Activated CD8-positive, alpha-beta memory T cell treated with anti-CD3 and anti-CD28 coated beads for 4 hours (primary cell): ENCODE data around the gene FGD6.
"Not testable (repeated sequence)": the region's sequence is repeated elsewhere in the genome, so short reads cannot be mapped to it uniquely, and the experiment has no call there.

Experiments
- DNase-seq, 2 donors: peaks; one replicate each; pipeline ENCODE4 v3.0.0-alpha.2; 2020; ENCODE audit warnings: low read depth in 2 of 2

FGD6 gene

DNA sequence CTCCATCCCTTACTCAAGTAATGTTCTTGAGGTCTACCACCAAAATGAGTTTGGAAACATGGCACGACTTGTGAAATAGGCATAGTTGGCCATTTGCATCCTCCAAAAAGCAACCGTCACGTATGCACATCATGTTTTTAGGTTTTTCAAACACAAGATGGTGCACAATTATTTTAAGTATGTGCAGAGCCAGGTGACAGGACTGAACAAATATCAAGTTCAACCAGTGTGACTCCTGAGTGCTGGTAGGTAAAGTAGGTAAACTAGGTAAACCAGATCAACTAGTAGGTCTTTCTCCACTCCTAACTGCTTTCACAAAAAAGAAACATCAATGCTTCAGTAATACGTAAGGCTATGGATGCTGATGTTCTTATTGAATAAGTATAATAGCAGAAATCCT, 39.1 kb downstream of the FGD6 start:
- DNase-seq: no peak

DNA sequence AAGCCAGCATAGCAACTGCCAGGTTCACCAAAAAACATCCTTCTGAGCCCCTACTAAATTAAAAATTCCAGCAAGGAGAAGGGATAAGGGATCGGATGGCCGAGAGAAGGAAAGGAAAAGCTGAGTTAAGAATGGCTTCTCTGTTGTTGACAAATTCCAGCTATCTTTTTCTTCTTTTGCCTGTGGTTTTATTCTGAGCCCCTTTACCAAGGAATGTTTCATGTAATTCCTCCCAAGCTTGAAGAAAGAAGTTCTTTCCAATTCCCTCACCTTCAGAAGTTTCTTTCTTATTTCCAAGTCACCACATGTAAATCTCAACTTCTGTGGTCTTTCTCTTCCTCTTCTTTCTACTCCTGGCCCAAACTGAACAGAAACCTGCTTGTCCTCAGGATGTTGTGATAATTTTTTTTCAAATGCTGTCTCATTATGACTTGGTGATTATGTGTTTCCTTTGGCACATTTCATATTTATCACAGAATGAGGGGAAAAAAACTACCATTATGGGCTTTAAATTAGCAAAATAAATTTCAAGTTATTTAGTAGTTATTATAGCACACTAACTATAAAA, 40.0 kb downstream of the FGD6 start:
- DNase-seq: no peak

DNA sequence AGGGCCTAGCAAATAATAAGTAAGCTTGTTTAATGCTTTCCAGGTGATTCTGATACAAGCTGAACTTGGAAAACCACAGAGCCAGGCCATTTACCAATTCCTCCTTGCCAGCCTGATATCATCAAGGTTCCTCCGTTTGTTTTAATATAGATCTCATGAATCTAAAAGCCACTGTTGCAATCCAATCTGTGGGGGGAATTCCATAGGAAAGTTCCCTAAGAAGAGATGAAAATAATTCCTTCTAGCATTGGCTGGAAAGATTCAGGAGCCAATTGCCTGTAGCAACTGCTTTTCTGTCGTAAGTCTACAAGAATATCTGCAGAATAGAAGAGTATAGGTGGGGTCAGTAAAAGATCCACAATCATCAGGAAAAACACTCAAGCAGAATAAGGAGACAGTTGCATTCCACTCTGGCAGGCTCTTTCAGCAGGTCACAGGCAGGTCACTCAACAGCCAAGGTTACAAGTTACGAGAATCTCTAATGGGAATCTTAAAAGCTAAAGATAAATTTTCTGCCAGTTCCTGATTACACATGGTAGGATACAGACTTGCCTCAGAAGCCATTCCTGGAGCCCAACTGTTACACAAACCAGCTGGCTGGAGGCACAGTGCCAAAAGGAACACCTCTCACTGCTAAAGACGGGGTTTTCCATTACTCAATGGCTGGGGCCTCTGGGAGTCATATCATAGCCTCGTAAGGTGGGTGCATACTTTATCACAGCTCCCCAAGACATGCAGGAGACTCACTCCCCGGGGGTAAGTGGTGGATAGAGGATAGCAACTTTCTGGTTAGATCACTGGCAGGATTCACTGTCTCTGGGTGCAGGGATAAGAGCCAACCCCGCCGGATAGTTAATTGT, 43.6 kb downstream of the FGD6 start:
- DNase-seq: no peak

DNA sequence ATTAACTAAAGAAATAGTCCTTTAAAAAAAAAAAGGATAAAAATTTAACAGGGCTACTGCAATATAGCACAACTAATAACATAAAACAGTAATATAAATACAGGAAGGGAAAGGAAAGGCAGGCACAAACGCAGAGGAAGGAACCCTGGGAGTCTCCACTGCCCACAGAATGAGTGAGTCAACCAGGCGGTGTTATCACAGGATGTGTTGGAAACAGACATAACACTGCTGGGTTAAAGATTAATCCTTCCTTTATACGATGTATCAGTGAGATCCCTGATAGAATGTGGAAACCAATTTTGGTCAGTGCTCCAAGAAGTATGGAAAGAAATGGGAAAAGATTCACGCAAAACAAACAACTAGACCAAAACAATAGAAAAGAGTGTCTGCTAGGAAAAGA, 47.9 kb downstream of the FGD6 start:
- no peak for DNase-seq

DNA sequence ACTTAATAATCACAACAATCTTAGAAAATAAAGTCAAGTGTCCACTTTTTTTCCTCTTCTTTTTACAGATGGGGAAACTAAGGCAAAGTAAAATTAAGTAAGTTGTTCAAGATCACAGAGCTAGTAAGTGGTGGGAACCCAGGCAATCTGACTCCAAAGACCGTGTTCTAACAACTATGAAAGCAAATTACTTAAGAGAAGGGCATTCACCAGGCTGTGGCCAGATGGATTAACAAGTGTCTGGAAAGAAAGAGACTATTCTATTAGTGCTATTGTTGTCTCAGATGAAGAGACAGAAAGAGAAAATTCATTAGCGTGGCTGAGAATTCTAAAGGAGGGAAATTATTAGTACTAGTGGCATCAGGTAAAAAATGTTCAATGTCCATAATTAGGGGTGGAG, 48.5 kb downstream of the FGD6 start:
- no peak for DNase-seq

DNA sequence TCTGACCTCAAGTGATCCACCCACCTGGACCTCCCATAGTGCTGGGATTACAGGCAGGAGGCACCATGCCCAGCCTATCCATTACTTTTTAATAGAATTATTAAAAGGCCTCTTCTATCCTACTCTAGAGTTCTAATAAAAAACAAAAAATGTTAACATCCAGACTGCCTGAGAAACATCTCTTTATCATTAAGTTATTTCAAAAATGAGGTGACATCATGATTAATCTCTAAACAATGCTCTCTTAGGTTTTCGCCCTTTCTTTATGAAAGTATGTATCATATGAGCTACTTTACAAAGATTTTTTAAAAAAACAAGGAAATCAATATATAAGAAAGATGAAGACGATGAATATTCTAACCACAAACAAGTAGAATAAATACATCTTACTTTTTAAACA, 52.6 kb downstream of the FGD6 start:
- no peak for DNase-seq

DNA sequence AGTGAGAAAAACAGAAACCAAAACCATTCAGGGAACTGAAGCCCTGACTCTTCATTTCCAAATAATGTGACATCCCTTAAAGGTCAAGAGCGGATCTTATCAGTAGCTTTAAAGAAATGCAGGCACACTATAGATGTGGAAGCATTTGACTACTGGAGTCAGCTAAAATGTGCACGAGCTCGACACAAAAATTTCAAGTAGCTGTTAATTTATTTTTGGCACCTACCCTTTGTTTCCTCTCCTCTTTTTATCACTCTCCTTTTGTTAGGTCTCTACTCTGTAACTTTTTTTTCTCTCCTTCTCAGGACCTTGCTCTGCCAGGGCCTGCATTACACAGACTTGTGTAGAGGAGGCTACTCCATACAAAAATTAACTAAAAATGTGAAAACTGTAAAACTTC, 58.3 kb downstream of the FGD6 start:
- DNase-seq: no peak

DNA sequence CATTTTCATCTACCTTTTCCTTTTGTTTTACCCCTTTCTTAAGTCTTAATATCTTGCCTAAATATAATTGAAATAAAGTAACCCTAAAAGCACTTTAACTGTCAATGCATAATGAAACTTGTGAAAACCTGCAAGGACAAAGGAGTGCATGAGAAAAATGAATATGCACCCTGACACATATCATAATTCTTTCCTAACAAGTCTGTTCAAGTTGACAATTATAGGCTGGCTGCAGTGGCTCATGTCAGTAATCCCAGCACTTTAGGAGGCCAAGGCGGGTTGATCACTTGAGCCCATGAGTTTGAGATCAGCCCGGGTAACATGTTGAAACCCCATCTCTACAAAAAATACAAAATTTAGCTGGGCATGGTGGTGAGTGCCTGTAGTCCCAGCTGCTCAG, 65.4 kb downstream of the FGD6 start:
- DNase-seq: no peak

DNA sequence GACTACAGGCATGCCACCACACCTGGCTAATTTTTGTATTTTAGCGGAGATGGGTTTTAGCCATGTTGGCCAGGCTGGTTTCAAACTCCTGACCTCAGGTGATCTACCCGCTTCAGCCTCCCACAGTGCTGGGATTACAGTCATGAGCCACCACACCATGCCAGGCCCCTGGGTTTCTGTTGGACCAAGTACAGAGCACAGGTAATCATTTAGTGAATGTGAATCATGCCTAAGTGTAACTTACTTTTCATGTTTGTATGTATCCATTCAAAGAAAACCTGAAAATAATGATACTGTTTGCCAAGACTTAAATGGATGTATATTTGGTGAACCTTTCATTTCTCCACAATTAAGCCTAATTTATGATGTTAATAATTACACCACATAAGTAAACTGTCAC, 65.9 kb downstream of the FGD6 start:
- DNase-seq: no peak

DNA sequence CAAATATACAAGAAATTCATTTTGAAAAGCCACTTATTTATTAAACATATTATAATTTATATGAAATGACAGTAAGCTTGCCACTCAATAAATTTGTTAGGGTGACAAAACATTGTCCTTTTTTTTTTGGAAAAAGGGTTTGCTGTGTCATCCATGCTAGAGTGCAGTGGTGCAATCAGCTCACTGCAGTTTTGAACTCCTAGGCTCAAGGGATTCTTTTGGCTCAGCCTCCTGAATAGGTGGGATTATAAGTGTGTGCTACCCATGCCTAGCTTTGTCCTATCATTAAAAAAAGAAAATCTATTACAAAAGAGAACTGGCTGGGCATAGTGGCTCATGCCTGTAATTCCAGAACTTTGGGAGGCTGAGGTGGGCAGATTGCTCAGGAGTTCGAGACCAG, 66.8 kb downstream of the FGD6 start:
- DNase-seq: no peak

DNA sequence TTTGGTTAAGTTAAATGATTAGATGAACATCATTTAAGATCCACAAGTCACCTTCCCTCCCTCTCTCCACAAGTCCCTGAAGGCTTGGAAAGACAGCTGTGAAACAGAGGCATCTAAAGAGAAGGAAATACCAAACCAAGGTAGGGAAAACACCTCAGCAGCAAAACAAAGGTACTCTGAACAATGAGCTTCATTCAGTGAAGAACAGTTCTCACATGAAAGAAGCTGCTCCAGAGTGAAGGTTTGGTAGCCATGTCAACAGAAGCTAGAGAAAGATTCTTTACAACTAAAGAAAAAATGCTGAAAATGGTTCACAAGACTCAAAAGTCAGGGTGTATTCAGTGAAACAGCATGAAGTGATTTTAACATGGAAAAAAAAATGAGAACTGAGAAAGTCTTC, 69.4 kb downstream of the FGD6 start:
- DNase-seq: no peak

DNA sequence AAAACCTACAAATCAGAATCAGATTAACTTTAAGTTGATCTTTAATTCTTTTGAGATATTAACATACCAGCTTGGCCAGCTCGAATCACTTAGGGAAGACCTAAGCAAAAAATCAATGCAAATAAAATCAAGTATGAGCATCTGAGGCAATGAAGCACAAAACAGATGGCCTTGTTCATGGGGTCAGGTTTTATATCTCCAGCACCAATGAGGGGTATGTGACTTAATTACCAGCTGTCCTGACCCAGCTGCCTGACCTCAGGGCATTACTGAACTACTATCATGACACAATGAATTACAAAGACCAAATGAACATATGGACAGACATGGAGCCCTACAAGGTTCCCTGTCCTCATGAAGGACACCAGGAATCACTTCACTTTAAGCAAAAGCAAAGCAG, 70.5 kb downstream of the FGD6 start:
- DNase-seq: no peak

DNA sequence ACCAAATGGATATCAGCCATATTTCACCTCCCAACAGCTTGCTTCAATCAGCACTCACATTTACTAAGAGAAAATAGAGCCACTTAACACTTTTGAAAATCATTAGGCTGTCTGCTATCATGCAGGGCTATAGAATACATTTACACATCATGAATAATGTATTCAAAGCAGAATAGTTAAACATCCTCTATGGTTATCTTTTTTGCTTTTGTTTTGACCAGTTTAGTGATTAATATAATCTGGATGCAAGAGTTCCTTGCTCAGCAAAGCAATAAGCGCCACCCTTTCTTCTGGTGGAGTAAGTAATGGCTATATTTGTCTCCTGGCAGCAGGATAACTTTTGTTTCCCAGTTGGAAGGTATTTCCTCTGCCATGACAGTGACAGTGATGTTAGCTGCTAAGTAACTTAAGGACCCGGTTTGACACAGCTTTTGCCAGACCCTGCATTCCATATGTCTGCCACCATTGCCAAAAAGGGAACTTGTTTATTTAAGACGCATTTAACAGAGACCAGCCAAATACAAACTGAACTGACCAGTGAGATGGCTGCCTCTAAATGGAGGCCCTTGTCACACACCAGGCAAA, 73.6 kb downstream of the FGD6 start:
- DNase-seq: no peak

DNA sequence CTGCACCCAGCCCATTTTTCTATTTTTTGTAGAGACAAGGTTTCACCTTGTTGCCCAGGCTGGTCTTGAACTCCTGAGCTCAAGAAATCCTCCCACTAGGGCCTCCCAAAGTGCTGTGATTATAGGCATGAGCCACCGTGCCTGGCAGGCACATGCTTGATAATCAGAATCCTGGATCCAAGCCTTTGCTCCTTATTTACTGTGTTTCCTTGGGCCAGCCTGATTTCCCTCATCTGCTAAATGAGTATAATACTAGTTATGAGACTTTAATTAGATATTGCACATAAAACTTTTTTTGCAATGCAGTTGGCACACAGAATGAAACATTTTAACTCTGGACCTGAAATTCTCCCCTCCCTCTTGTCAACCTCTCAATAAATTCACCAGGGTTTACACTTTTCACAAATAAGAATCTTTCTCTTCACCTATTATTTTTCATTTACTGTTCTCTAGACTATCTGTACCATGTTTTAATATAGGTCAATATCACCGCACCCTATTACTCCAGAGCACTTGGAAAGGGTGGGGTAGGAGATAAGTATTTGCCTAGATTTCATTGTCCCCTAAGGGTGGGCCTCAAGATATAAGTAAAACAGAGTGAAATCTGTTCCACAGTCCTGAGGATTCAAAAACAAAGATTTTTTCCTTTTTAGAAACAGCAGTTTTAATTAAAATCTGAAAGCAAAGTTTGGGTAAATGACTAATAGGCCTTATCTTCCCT, 74.7 kb downstream of the FGD6 start:
- no peak for DNase-seq

DNA sequence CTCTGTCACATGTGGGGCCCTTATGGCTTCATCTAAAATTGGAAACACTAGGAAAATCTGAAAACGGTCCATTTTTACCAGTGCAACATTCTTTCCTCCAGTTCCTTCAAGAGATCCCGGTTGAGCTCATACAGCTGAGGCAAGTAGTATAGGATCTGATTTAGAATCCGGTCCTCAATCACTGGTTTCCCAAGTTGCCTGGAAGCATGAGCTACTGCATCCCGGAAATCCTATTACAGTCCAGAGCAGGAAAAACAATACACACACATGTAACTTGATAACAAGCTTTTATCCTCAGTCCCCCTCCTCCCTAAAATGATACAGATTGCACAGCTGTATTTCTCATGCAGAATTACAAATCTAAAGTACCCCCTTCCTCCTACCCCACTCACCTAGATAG, 76.0 kb downstream of the FGD6 start:
- DNase-seq: no peak

DNA sequence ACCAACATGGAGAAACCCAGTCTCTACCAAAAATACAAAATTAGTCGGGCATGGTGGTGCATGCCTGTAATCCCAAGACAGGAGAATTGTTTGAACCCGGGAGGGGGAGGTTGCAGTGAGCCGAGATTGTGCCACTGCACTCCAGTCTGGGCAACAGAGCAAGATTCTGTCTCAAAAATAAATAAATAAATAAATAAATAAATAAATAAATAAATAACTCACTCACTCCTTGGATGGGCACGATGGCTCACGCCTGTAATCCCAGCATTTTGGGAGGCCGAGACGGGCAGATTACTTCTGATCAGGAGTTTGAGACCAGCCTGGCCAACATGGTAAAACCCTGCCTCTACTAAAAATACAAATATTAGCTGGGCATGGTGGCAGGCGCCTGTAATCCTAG, 79.2 kb downstream of the FGD6 start:
- DNase-seq: not testable (repeated sequence)

DNA sequence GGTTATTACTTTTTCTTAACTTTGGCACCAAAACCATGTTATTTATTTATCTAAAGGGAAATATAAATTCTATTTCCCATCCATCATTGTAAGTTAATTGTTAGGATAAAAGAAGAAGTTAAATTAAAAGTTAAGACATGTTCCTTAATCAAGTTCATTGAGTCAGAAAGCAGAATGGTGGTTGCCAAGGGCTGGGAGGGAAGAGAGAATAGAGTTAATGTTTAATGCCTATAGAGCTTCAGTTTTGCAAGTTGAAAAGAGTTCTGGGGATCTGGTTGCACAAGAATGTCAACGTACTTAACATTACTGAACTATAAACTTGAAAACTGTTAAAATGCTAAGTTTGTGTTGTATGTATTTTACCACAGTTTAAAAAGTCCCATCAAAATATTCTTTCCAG, 80.7 kb downstream of the FGD6 start:
- DNase-seq: no peak

DNA sequence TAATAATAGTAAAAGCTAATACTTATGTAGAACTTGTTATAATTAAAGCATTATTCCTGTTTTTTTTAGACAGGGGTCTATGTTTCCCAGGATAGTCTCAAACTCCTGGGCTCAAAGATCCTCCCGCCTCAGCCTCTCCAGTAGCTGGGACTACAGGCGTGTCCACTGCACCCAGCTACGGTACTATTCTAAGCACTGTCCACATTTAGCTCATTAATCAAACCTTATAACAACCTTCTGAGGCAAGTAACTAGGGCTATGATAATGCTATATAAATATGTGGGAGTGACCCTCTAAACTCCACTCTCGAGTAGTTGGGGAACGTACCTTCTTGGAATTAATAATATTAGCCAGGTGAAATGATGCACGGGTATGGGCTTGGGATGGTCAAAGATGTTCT, 83.2 kb downstream of the FGD6 start:
- DNase-seq: no peak

DNA sequence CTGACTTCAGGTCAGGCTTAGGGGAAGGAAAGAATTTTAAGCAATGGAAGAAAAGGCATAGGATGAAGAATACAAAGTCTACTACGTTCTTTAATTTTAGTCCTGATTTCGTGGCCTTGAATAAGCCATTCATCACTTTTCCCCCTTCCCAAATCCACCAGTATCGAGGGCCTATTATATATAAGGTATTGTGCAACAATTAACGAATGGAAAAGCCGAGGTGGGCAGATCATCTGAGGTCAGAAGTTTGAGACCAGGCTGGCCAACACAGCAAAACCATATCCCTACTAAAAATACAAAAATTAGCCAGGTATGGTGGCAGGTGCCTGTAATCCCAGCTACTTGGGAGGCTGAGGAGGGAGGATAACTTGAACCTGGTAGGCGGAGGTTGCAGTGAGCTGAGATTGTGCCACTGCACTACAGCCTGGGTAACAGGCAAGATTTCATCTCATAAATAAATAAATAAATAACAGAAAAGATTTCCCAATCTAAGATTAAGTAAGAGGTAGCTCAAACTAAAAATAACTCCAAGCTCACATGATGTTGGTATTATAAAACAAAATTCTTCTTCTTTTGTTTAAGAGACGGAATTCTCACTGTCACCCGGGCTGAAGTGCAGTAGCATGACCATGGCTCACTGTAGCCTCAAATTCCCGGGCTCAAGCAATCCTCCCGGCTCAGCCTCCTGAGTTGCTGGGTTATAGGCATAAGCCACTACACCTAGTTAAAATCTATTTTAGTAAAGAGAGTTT, 85.5 kb downstream of the FGD6 start:
- no peak for DNase-seq

DNA sequence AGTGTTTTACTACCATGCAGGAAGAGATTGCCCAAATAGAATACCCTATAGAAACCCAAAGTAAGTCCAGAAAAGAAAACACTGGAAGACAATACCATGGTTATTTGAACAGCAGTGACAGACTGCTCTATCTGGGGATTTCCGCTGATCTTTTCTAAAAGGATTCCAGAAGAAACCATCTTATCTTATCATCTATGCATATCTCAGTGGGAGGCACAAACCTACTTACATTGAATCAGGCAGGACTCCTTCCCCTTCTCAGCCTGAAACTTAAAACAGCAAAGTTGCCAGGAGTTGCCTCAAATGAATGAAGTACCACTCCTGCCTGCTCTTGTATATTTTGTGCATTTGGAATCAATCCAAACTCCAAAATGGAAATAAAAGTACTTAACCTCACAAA, 87.2 kb downstream of the FGD6 start:
- DNase-seq: no peak

DNA sequence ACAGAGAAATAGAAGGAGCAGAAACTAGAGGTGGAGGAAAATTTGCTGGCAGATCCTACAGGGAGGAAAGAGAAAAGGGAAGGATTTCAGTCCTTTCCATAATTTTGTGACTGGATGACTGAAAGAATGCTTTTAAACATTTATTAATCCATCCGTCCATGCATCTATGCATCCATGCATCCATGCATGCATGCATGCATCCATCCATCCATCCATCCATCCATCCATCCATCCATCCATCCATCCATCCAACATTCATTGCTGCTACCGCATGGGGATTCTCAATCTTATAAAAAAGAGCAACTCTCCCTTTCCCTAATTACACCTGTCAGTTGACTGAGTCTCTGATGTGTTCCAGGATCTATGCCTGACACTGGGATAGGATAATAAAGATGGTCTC, 88.2 kb downstream of the FGD6 start:
- DNase-seq: no peak

DNA sequence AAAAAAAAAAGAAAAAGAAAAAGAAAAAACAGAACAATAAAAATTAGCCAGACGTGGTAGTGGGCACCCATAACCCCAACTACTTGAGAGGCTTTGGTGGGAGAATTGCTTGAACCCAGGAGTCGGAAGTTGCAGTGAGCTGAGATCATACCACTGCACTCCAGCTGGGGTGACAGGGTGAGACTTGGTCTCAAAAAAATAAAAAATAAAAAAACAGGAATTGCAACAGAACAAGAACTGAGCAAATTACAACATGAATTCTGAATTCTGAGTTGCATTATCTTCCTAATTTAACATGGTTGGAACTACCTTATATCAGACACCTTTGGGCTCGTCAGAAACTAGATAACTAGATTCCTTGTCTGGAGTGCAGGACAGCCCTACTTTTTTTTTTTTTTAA, 90.5 kb downstream of the FGD6 start:
- no peak for DNase-seq
